GM13977 (cell line): ENCODE data around the gene AGTR2.
A peak's percentile ranks its signal among the peaks of the same experiment; 100 is the strongest.
"Not testable (repeated sequence)": the region's sequence is repeated elsewhere in the genome, so short reads cannot be mapped to it uniquely, and the experiment has no call there.

Source experiments
- DNase-seq: peaks from one replicate; pipeline ENCODE4 v3.0.0; 2012; ENCODE audit warnings: low spot score
- CTCF ChIP-seq: IDR thresholded peaks from 2 replicates; pipeline ENCODE4 v1.5.1; 2012; ENCODE audit warnings: mild to moderate bottlenecking, control low read depth; ENCODE audit not compliant: insufficient read depth; ENCODE audit errors: extremely low read depth, missing control alignments
- in situ Hi-C: fragments of 300-500 bp; cut with MboI; formaldehyde crosslinking; loops from one replicate; pipeline ENCODE4 v1.12.0; 2022; ENCODE audit warnings: low sequenced_read_pairs, low pct_unique_long_range_greater_than_20kb, mixed read lengths, inconsistent platforms; ENCODE audit not compliant: unreplicated experiment

The AGTR2 gene

GRCh38 chrX:116194649-116195048 lies 24.1 kb downstream of the AGTR2 start:
- no peak for DNase-seq
- no peak for TF ChIP-seq CTCF
- in situ Hi-C loops = no loop called here

GRCh38 chrX:116198235-116198634 lies 27.7 kb downstream of the AGTR2 start:
- no peak for TF ChIP-seq CTCF

GRCh38 chrX:116198810-116199209 lies 28.3 kb downstream of the AGTR2 start:
- in situ Hi-C loops = no loop called here

More at GRCh38 chrX:116198235-116198634, 27.7 kb downstream of the AGTR2 start:
- in situ Hi-C loops = no loop called here
- no peak for DNase-seq

GRCh38 chrX:116204932-116205331 lies 34.4 kb downstream of the AGTR2 start:
- in situ Hi-C loops = no loop called here
- no peak for DNase-seq

More at GRCh38 chrX:116198810-116199209, 28.3 kb downstream of the AGTR2 start:
- DNase-seq = no peak
- TF ChIP-seq CTCF = peak; percentile 28

GRCh38 chrX:116213262-116213661 lies 42.7 kb downstream of the AGTR2 start:
- DNase-seq = no peak
- in situ Hi-C loops = no loop called here
- TF ChIP-seq CTCF = no peak

More at GRCh38 chrX:116204932-116205331, 34.4 kb downstream of the AGTR2 start:
- peak; percentile 63 for TF ChIP-seq CTCF

GRCh38 chrX:116217080-116217479 lies 46.5 kb downstream of the AGTR2 start:
- in situ Hi-C loops, DNase-seq: not testable (repeated sequence)
